Measurements from ENCODE around the gene IL1RN. TPM values are rescaled to one million over a fixed set of nuclear protein-coding genes. Genes with fewer than 3 reads are reported as not detected.

IL1RN gene
- total and polyA plus RNA-seq, 10 of the 15 experiments (the other 5 are each of a cell fraction or from before 2014, with no cell fraction given): 0.04 TPM; not detected in 7

- TF ChIP-seq BCLAF1 (IDR thresholded peaks at IDR 0.05): no peak
- no peak for TF ChIP-seq ZNF207 (IDR thresholded peaks at IDR 0.05; ENCODE audit: borderline replicate concordance)
- no peak for TF ChIP-seq ELK1 (IDR thresholded peaks at IDR 0.05; ENCODE audit: low read depth, low read length)
- TF ChIP-seq ZNF384 (IDR thresholded peaks at IDR 0.05; ENCODE audit: borderline replicate concordance, low read depth, low read length): no peak
- no peak for TF ChIP-seq NRF1 (conservative IDR thresholded peaks at IDR 0.05; ENCODE audit: low read depth, low read length)
- no peak for TF ChIP-seq MEF2A (IDR thresholded peaks at IDR 0.05; ENCODE audit: insufficient read depth, low read depth, low read length)
- no peak for TF ChIP-seq TBL1XR1 (IDR thresholded peaks at IDR 0.05; ENCODE audit: low read depth, low read length)
- TF ChIP-seq WRNIP1 (IDR thresholded peaks at IDR 0.05; ENCODE audit: borderline replicate concordance, low read depth, low read length): no peak
Observed at GRCh38 chr2:113089916-113090315, 37.5 kb upstream of the IL1RN start (continued).

GRCh38 chr2:113091231-113091896 is 36.0 kb upstream of the IL1RN start:
- Histone ChIP-seq H3K9ac (ENCODE audit: control insufficient read depth, insufficient read depth, low read length) (no peak overlapping the region), H3K27me3 (replicated peaks in 1 of 2; ENCODE audit: control insufficient read depth in 2 of 2, insufficient read depth in 2 of 2, low read length in 1 of 2) (no peaks in the 10 kb centered on the region; a peak in 1 of 4 replicates), H4K20me1 (ENCODE audit: control insufficient read depth, insufficient read depth) (no peaks in the 10 kb centered on the region), H3K27ac (ENCODE audit: control insufficient read depth, insufficient read depth) (no peak overlapping the region), H3K4me2 (ENCODE audit: control insufficient read depth, insufficient read depth) (no peak overlapping the region), H3K36me3 (ENCODE audit: control insufficient read depth in 2 of 2, insufficient read depth in 2 of 2, low read length in 1 of 2) (no peaks in the 10 kb centered on the region), H2AFZ (ENCODE audit: control insufficient read depth, low read depth, low read length) (no peak overlapping the region), H3K4me1 (ENCODE audit: control insufficient read depth, insufficient read depth, low read length) (no peaks in the 10 kb centered on the region), H3K79me2 (ENCODE audit: control insufficient read depth, insufficient read depth, low read length) (no peaks in the 10 kb centered on the region), H3K9me3 (replicated peaks; ENCODE audit: control insufficient read depth, insufficient read depth, low read length) (no peaks in the 10 kb centered on the region), H3K4me3 (no peak overlapping the region)
- 25% methylated on average over 4 of the region's 4 CpGs for WGBS (ENCODE audit: insufficient coverage, insufficient replicate concordance, low lambda C conversion rate, missing lambda C conversion rate)
- ChIA-PET POLR2A (no interaction called here), SMC1A (ENCODE audit: uncharacterized antibody, unreplicated experiment) (no interaction called here), CTCF (interaction anchor here (3.5 kb wide), 1 partner anchor 11 kb away, joined by 15 read pairs; no protein-coding TSS in a partner anchor), RAD21 (ENCODE audit: unreplicated experiment) (no interaction called here)
- FAIRE-seq: no peak
- ATAC-seq: no peak
- intact Hi-C loops (cut with micrococcal nuclease; ENCODE audit: unreplicated experiment) (no loop called here), in situ Hi-C loops (cut with MboI) (no loop called here)
- no TSS peak for BruUV-seq (replicated peaks)
- DNase-seq (ENCODE audit: low read depth, low spot score): no peak
- TF ChIP-seq SMAD1 (IDR thresholded peaks at IDR 0.05; ENCODE audit: low read depth, partially characterized antibody): no peak
- no peak for TF ChIP-seq RAD21 (IDR thresholded peaks at IDR 0.05; ENCODE audit: insufficient read depth, low read depth, low read length)
- TF ChIP-seq SP1 (IDR thresholded peaks at IDR 0.05; ENCODE audit: low read depth, low read length): no peak
- TF ChIP-seq E2F4 (IDR thresholded peaks at IDR 0.05; ENCODE audit: low read depth, low read length): no peak
- TF ChIP-seq SPI1 (IDR thresholded peaks at IDR 0.05; ENCODE audit: borderline replicate concordance, insufficient read depth, low read depth, low read length): no peak
- TF ChIP-seq KDM1A (IDR thresholded peaks at IDR 0.05; ENCODE audit: borderline replicate concordance): no peak
- no peak for TF ChIP-seq SKIL (IDR thresholded peaks at IDR 0.05; ENCODE audit: low read depth, poor library complexity, severe bottlenecking)

All from GM12878 (cell line).